Vagina (tissue), 2 donors: ENCODE data around the gene PLD3. TPM values are rescaled to one million over a fixed set of nuclear protein-coding genes. Genes with fewer than 3 reads are reported as not detected.

Experiments used
- DNase-seq, 2 donors: peaks; one replicate each; pipeline ENCODE4 v3.0.0-alpha.2; 2017; ENCODE audit errors: extremely low spot score in 2 of 2
- H3K27ac ChIP-seq: fragments of 200-600 bp; sonication (generic); one replicate; pipeline ENCODE4 v1.5.1; 2019
- H3K27me3 ChIP-seq: fragments of 200-600 bp; sonication (generic); one replicate; pipeline ENCODE4 v1.5.1; 2019
- H3K36me3 ChIP-seq, 2 donors: fragments of 200-600 bp; sonication (generic); one replicate each; pipeline ENCODE4 v1.5.1; 2017 to 2019
- H3K4me1 ChIP-seq: fragments of 200-600 bp; sonication (generic); one replicate; pipeline ENCODE4 v1.5.1; 2019
- H3K4me3 ChIP-seq, 2 donors: fragments of 200-600 bp; sonication (generic); 1 replicate in 1 of 2; 2 replicates in 1 of 2; pipeline ENCODE4 v1.5.1; 2016 to 2019
- H3K9me3 ChIP-seq: fragments of 200-600 bp; sonication (generic); one replicate; pipeline ENCODE4 v1.5.1; 2019
- CTCF ChIP-seq, 3 experiments: fragments of 450-650 bp in 2 of 3; fragments of 200-600 bp in 1 of 3; sonication (generic) in 1 of 3; IDR thresholded peaks; one replicate each; pipeline ENCODE4 v1.5.1; 2017 to 2019; ENCODE audit warnings: antibody characterized with exemption in 3 of 3, mild to moderate bottlenecking in 2 of 3, moderate library complexity in 2 of 3
- POLR2A ChIP-seq, 2 donors: fragments of 450-650 bp; IDR thresholded peaks; one replicate each; pipeline ENCODE4 v1.6.1; 2017; ENCODE audit warnings: antibody characterized with exemption in 2 of 2, mild to moderate bottlenecking in 2 of 2, moderate library complexity in 2 of 2
- POLR2AphosphoS5 ChIP-seq, 2 donors: sonication (generic); formaldehyde crosslinking; IDR thresholded peaks; one replicate each; pipeline ENCODE4 v1.9.0; 2017; ENCODE audit warnings: antibody characterized with exemption in 2 of 2, mild to moderate bottlenecking in 2 of 2, low read depth in 1 of 2; ENCODE audit not compliant: insufficient read depth in 1 of 2
- intact Hi-C: fragments of 100-400 bp; cut with DNase I; formaldehyde crosslinking; loops from one replicate; pipeline ENCODE4 v1.15.1; 2023
- total RNA-seq: library from RNA; depleted of rRNA; stranded (reverse); fragments of >200 nt; gene quantifications from one replicate; pipeline ENCODE4 v1.2.3, GENCODE V29; 2016

PLD3 gene
- total RNA-seq, 1 donor from 2014 or later: 177 TPM

- TF ChIP-seq CTCF (IDR thresholded peaks at IDR 0.05) (no peak), POLR2AphosphoS5 (IDR thresholded peaks at IDR 0.05; ENCODE audit: insufficient read depth in 1 of 2, low read depth in 1 of 2) (no peak), POLR2A (IDR thresholded peaks at IDR 0.05) (no peak)
- peaks cover 13% of the 10 kb centered on the region for H3K4me1 ChIP-seq
- no peaks in the 10 kb centered on the region for H3K27me3 ChIP-seq
- no peaks in the 10 kb centered on the region for H3K36me3 ChIP-seq
- H3K4me3 ChIP-seq: no peak overlapping the region
- no peak overlapping the region for H3K27ac ChIP-seq
- no peak for DNase-seq
- no peaks in the 10 kb centered on the region for H3K9me3 ChIP-seq
- intact Hi-C loops: no loop called here
These were observed 48.5 kb downstream of the PLD3 start for GRCh38 chr19:40396886-40397567.

GRCh38 chr19:40397568-40397906 is 49.0 kb downstream of the PLD3 start:
- Histone ChIP-seq H3K27ac (no peak overlapping the region), H3K4me3 (no peak overlapping the region), H3K4me1 (peaks cover 13% of the 10 kb centered on the region), H3K9me3 (no peaks in the 10 kb centered on the region), H3K36me3 (no peaks in the 10 kb centered on the region), H3K27me3 (no peaks in the 10 kb centered on the region)
- intact Hi-C loops: no loop called here
- no peak for TF ChIP-seq CTCF (IDR thresholded peaks at IDR 0.05)
- TF ChIP-seq POLR2A (IDR thresholded peaks at IDR 0.05): no peak
- TF ChIP-seq POLR2AphosphoS5 (IDR thresholded peaks at IDR 0.05; ENCODE audit: insufficient read depth in 1 of 2, low read depth in 1 of 2): no peak
- no peak for DNase-seq

- DNase-seq: no peak
- TF ChIP-seq POLR2AphosphoS5 (IDR thresholded peaks at IDR 0.05; ENCODE audit: insufficient read depth in 1 of 2, low read depth in 1 of 2) (no peak), CTCF (IDR thresholded peaks at IDR 0.05) (no peak), POLR2A (IDR thresholded peaks at IDR 0.05) (no peak)
- Histone ChIP-seq H3K9me3 (no peaks in the 10 kb centered on the region), H3K36me3 (no peaks in the 10 kb centered on the region), H3K4me3 (no peak overlapping the region), H3K27me3 (no peaks in the 10 kb centered on the region), H3K27ac (no peak overlapping the region), H3K4me1 (peaks cover 22% of the 10 kb centered on the region)
- intact Hi-C loops: no loop called here
These were observed 50.1 kb downstream of the PLD3 start for GRCh38 chr19:40398417-40399131.

- TF ChIP-seq CTCF (IDR thresholded peaks at IDR 0.05): no peak
- no peak for TF ChIP-seq POLR2A (IDR thresholded peaks at IDR 0.05)
- TF ChIP-seq POLR2AphosphoS5 (IDR thresholded peaks at IDR 0.05; ENCODE audit: insufficient read depth in 1 of 2, low read depth in 1 of 2): no peak
- H3K27ac ChIP-seq: no peak overlapping the region
- H3K27me3 ChIP-seq: no peaks in the 10 kb centered on the region
- H3K4me1 ChIP-seq: peaks cover 27% of the 10 kb centered on the region
- no peaks in the 10 kb centered on the region for H3K9me3 ChIP-seq
- intact Hi-C loops: no loop called here
- H3K4me3 ChIP-seq: no peak overlapping the region
- no peak for DNase-seq
- no peaks in the 10 kb centered on the region for H3K36me3 ChIP-seq
These were observed 52.1 kb downstream of the PLD3 start for GRCh38 chr19:40400559-40400958.
